OCI-LY1 (cell line): ENCODE data around the gene ROR2.

ENCODE experiments used
- EZH2 ChIP-seq: fragments of 200-600 bp; sonication (generic), shearing (Covaris generic); IDR thresholded peaks from 2 replicates; pipeline ENCODE4 v1.8.0; 2017; ENCODE audit warnings: borderline replicate concordance, mixed run types, mild to moderate bottlenecking, antibody characterized with exemption, low read length, moderate library complexity, mixed read lengths
- TF ChIP-seq, protein P1 (sequence below): fragments of 200-600 bp; sonication (generic), shearing (Covaris generic); IDR thresholded peaks from 2 replicates; pipeline ENCODE4 v1.5.1; 2017; ENCODE audit warnings: mild to moderate bottlenecking, antibody characterized with exemption, low read length, moderate library complexity, mixed read lengths

- TF ChIP-seq, protein P1, sequence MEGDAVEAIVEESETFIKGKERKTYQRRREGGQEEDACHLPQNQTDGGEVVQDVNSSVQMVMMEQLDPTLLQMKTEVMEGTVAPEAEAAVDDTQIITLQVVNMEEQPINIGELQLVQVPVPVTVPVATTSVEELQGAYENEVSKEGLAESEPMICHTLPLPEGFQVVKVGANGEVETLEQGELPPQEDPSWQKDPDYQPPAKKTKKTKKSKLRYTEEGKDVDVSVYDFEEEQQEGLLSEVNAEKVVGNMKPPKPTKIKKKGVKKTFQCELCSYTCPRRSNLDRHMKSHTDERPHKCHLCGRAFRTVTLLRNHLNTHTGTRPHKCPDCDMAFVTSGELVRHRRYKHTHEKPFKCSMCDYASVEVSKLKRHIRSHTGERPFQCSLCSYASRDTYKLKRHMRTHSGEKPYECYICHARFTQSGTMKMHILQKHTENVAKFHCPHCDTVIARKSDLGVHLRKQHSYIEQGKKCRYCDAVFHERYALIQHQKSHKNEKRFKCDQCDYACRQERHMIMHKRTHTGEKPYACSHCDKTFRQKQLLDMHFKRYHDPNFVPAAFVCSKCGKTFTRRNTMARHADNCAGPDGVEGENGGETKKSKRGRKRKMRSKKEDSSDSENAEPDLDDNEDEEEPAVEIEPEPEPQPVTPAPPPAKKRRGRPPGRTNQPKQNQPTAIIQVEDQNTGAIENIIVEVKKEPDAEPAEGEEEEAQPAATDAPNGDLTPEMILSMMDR = no peak
- no peak for TF ChIP-seq EZH2
Measured at GRCh38 chr9:91655215-91655614, 294.8 kb downstream of the ROR2 start.
